ENCODE data around the gene BCL2L13.
A peak's percentile ranks its signal among the peaks of the same experiment; 100 is the strongest.
"Not testable (repeated sequence)": the region's sequence is repeated elsewhere in the genome, so short reads cannot be mapped to it uniquely, and the experiment has no call there.

Gene BCL2L13

DNA sequence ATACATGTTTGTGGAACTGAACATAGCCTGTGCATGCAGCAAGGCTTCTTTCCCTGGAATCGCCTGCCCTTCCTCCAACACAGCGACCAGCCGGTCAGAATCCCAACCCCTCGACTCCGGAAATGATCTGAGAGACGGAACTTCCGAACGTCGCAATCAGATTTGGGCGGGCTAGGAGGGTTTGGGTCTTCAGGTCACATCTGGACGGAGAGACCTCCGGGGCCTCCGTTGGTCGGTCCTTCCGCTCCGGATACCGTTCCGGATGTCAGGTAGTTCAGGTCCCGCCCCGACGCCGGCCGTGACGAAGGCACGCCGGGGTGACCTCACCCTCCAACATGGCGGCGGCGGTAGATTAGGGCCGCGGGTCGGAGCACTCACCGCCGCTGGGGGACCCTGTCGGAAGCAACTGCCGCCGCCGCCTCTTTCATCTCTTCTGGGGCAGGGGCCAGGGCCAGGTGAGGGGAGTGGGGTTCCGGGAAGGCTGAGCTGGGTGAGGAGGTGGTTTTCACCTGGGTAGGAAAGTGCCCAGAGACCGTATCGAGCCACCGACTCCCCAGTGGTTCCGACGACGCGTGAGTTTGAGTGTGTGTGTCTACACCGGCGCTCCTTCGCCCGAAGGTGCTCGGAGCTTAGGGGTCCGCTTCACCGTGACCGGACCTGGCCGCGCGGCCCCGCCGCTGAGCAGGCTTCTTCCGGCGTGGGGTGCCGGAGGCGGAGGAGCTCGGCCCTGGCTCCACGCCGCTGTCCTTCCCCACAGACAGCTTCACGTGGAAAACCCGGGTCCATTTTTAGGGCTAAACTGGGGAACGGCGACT, at the start of gene BCL2L13:
Gene BCL2L13, plus strand, starts transcription at position 326 of the 815 bp plus-strand sequence. CDS start 16,955 bp downstream, outside the sequence.
- DNase-seq: peak; percentile 92

DNA sequence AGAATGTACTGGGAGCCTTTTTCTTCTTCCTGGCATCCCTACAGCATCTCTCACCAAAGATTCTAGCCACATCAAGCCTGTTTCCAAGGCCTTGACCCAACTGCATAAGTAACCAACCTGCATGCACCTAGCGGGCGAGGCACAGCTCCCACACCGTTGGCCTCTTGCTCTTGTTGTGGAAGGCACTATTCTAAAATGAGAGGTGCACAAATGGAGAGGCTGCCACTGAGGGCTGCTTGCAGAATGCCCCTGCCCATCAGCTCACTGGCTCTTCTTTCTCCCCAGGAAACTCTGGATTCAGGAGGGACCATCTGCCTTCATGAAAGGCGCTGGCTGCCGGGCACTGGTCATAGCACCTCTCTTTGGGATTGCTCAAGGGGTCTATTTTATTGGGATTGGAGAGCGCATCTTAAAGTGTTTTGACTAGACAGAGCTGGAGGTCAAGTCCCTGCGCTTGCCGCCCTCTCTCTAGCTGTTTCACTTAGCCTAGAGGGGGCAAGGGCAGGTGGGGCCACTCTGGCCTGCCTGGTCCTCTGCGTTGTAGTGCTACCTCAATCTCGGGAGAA, 48.7 kb upstream of the BCL2L13 start:
- no peak for DNase-seq

GRCh38 chr22:17590586-17590985, 48.0 kb upstream of the BCL2L13 start:
- no peak for DNase-seq

GRCh38 chr22:17592201-17592600, 46.4 kb upstream of the BCL2L13 start:
- no peak for DNase-seq

DNA sequence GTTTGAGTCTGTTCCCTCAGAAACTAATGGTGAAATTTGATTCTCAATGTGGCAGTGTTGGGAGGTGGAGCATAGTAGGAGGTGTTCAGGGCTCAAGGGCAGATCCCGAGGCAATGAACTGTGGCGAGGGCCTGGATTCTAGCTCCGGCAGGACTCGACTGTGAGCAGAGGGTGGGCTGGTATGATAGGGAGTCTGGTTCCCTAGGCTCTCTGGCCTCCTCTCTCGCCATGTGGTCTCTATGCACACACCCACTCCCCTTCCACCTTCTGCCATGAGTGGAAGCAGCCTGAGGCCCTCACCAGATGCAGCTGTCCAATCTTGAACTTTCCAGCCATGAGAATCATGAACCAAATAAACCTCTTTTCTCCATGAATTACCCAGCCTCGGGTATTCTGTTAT, 42.3 kb upstream of the BCL2L13 start:
- DNase-seq: no peak

DNA sequence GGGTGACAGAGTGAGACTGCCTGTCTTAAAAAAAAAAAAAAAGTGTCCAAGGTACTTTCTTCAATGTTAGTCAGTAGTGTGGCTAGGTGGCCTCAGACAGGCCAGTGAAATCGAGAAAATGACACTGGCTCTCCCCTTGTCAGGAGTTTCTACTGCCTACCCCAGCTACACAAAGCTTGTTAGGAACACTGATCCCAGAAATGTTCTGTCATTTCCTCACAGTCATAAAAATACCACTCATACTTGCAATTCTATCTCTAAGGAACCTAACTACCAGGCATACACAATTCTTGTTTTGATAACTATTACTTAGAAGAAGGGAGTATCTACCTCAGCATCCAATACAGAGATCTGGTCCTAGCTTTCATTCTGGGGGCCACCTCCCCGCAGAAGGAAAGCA, 41.3 kb upstream of the BCL2L13 start:
- DNase-seq: no peak

DNA sequence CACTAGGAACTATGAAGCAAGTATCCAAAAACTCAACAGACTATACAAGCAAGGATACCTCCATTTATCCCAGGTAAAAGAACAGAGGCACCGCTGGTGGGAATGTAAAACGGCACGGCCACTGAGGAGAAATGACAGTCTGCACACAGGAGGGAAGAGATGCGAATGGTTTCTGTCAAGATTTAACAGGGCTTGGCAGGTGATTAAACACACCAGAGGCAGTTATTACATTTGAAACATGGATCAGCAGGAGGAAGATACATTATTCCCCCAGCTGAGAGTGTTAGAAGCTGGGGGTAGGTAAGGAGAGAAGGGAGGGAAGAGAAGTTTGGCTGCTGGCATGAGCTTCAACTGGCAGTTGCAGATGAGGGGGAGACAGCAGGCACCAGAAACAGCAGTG, 40.2 kb upstream of the BCL2L13 start:
- DNase-seq: no peak

DNA sequence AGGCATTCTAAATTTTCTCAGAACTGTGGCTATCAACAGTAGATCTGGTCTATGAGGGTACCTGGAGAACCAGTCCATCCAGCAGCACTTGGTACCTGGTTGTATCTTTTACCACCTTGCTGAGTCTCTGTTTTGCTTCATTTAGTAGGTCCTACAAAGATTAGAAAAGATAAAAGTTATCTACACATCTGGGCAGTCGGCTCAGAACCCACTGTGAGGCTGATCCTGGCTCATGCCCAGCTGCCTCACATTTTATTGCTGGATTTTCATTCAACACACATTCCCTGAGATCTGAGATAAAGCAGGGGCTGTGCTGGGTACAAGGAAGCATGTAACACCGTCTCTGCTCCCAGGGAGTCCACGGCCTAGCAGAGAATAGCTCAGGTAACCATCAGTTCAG, 37.5 kb upstream of the BCL2L13 start:
- DNase-seq: no peak

GRCh38 chr22:17603668-17604067, 34.9 kb upstream of the BCL2L13 start:
- no peak for DNase-seq

DNA sequence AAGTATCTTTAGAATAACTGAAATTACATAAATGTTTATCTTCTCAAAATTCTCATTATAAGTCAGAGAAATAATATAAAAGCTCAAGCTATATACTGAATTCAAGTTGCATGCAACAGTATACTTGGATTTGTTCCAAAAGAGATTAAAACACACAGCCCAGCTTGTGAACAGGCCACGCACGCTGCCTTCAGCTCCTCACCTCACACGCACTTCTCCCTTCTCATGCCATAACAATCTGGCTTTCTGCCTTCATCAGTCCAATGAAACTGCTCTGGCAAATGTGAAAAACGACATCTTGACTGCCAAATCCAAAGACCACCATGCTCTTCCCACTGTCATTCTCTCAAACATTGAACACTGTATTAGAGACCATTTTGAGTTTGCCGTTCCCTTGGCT, 32.1 kb upstream of the BCL2L13 start:
- no peak for DNase-seq

DNA sequence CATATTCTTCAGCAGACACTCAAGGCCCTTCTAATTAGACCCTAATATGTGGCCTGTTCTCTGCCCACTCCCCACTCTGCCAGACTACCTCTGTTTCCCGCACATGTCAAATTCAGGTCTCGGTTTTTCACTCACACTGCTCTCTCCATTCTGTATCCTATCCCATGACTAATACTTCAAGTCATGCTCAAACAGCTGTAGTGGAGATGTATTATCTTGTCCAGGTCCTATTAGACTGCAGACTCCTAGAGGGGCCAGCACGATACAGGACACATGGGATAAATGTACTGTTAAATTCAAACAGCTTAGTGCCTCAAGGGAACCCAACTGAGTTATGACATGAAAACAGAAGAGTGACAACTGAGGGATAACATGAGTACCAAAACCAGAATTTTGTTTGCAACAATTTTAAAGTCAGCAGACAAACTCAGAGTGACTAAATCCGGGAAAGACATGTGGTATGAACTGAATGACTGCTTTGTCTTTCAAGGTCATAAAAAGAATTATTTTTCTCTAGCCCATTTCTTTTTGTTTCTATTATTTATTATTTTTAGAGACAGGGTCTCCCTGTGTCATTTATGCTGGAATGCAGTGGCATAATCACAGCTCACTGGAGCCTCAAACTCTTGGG, 30.6 kb upstream of the BCL2L13 start:
- DNase-seq: no peak

DNA sequence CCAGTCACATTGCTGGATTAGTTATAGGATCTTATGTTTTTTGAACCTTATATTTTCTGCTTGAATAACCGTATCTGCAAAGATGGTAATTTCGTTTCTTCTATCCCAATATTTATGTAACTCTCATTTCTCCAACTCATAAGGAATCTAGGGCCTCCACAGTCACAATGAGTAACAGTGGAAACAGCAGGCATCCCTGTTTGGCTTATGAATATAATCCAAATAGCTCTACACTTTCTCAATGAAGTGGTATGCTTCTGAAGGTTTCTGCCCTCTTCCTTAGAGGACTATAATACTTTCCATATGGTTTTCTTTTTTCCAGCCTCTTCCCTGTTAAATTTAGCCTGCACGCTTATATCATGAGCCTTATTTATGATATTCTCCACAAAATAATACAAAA, 26.5 kb upstream of the BCL2L13 start:
- no peak for DNase-seq

DNA sequence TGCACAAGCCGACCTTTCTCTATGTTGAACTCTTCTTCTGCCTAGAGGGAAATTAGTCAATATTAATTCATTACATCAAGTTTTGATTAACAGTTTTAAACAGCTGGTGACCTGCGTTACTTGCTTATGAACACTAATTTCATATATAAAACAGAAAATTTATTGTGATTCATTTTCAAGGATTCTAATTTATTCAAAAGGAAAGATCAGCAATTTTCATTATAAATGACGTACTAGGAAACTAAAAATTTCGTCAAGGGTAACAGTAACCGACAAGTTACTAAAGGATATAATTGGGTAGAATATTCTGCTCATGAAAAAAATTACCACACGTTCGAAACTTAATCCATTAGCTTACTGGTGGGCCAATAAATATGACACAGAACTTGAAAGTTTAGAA, 25.3 kb upstream of the BCL2L13 start:
- no peak for DNase-seq

- DNase-seq: peak; percentile 7
Measured at GRCh38 chr22:17627961-17628405, 10.6 kb upstream of the BCL2L13 start.

DNA sequence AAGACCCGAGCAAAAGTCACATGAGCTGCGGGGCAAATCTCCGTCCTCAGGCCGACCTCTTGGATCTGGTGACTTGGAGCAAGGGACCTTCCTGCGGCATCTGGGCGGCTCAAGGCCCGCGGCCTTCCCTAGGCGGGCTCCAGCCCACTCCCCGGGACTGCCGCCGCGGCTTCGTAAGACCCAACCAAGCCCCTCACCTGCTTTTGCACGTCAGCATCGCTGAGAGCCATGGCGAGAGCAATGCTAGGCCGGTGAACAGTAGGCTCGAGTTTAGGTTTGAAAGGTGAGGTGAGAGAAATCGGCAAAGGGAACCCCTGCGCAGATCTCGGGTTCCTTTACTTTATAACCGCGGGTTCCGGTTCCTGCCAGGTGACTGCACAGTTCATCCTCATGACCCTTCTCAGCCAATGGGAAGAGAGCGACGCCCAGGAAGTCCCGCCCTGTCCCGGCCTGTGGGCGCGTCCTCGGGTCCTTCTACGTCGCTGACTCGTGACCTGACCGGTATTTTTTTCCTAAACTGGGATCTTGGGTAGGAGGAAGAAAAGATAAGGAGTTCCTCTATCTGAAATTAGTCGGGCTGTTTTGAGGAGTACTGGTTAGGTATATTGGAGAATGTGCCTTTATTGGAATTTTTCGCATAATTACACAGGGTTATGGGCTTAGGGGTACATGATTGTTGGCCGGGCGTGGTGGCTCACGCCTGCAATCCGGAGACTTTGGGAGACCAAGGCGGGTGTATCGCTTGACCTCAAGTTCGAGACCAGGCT, 10.0 kb upstream of the BCL2L13 start, which contains the start of gene ATP6V1E1:
Gene ATP6V1E1, minus strand, starts transcription at position 344 of the 767 bp plus-strand sequence. Its CDS starts 114 bp downstream, at position 230.
- DNase-seq: peak; percentile 98

DNA sequence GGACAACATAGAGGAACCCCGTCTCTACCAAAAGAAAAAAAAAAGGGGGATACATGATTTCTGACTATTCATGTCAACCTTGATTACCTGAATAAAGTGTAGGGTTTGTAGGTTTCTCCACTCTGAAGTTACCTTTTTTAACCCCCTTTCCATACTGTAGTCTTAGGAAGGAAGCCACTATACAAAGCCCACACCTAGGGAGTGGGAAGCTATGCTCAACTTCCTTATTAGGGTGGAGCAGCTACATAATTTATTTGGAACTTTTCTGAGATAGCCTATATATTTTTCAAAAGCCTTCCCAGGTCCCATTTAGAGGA, 9.4 kb upstream of the BCL2L13 start:
- no peak for DNase-seq

- peak; percentile 73 for DNase-seq
Measured at GRCh38 chr22:17629641-17630040, 8.9 kb upstream of the BCL2L13 start.

GRCh38 chr22:17631076-17631565, 7.4 kb upstream of the BCL2L13 start:
- DNase-seq: no peak

- no peak for DNase-seq
Measured at GRCh38 chr22:17633217-17633997, 5.2 kb upstream of the BCL2L13 start.

DNA sequence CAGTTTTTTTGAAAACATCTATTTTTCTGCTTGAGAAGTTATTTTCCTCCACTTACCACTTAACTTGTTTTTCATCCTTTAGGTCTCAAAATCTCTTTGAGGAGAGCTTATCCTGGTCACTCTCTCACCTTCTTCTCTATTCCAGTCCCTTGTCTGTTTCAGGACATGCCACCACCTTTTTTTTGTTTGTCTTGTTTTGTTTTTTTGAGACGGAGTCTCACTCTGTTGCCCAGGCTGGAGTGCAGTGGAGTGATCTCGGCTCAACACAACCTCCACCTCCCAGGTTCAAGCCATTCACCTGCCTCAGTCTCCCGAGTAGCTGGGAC, 4.6 kb upstream of the BCL2L13 start:
- DNase-seq: no peak

DNA sequence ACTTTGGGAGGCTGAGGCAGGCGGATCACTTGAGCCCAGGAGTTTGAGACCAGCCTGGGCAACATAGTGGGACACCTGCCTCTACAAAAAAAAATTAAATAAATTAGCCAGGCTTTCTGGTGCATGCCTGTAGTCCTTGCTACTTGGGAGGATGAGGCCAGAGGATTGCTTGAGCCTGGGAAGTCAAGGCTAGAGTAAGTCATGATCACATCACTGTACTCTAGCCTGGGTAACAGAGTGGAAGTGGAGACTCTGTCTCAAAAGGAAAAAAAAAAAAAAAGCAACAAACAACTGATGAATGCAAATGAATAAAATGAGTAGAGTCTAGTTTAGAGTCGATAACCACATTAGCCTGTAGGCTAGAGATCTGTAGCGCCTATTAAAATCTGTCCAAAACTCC, 3.9 kb upstream of the BCL2L13 start:
- no peak for DNase-seq

DNA sequence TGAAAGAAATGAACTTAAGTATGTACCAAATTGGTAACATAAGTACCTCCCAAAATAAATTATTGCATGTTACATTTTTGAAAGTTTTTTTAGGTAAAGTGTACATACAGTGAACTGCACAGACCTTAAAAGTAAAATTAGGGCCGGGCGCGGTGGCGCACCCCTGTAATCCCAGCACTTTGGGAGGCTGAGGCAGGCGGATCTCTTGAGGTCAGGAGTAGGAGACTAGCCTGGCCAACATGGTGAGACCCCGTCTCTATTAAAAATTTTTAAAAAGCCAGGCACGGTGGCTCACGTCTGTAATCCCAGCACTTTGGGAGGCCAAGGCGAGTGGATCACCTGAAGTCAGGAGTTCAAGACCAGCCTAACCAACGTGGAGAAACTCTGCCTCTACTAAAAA, 1.7 kb upstream of the BCL2L13 start:
- not testable (repeated sequence) for DNase-seq
